H1 (cell line): ENCODE data around the gene NYAP2. TPM values are rescaled to one million over a fixed set of nuclear protein-coding genes. Genes with fewer than 3 reads are reported as not detected.

ENCODE experiments used
- CTCF ChIA-PET: fragments of 300-600 bp; sonication (Branson Sonifier 250); formaldehyde crosslinking; loops from one replicate; lab custom pipeline; 2021; ENCODE audit not compliant: partially characterized antibody; lab: Charles Lee
- POLR2A ChIA-PET: fragments of 300-600 bp; sonication (Branson Sonifier 250); formaldehyde crosslinking; loops from one replicate; lab custom pipeline; 2021; ENCODE audit warnings: inconsistent platforms; ENCODE audit not compliant: partially characterized antibody; lab: Charles Lee
- DNase-seq, 2 experiments: peaks; one replicate each; pipeline versions ENCODE4 v3.0.0 to v3.0.0-alpha.2; 2010 to 2022; ENCODE audit warnings: low spot score in 2 of 2, low read depth in 1 of 2, mixed read lengths in 1 of 2
- FAIRE-seq: peaks from 2 replicates; lab custom pipeline; 2011; peaks lifted over from hg19 to GRCh38; lab: Jason Lieb, UNC
- H2AFZ ChIP-seq: 2 replicates; pipeline ENCODE4 v1.8.1; 2012; ENCODE audit warnings: low read length, inconsistent platforms
- H2AK5ac ChIP-seq: 2 replicates; pipeline ENCODE4 v1.6.1; 2013; ENCODE audit warnings: low read depth, low read length
- H2BK120ac ChIP-seq: replicated peaks from 2 replicates; pipeline ENCODE3; 2013; ENCODE audit warnings: low read depth, low read length, inconsistent platforms
- H2BK12ac ChIP-seq: 2 replicates; pipeline ENCODE4 v1.6.1; 2013; ENCODE audit warnings: low read depth, low read length
- H2BK15ac ChIP-seq: 2 replicates; pipeline ENCODE4 v1.6.1; 2013; ENCODE audit warnings: low read length
- H2BK20ac ChIP-seq: 2 replicates; pipeline ENCODE4 v1.6.1; 2013; ENCODE audit warnings: low read length
- H2BK5ac ChIP-seq: 2 replicates; pipeline ENCODE4 v1.6.1; 2013; ENCODE audit warnings: low read depth, low read length
- H3K14ac ChIP-seq: 2 replicates; pipeline ENCODE4 v1.6.1; 2013; ENCODE audit warnings: inconsistent platforms; ENCODE audit not compliant: insufficient read length
- H3K18ac ChIP-seq: 2 replicates; pipeline ENCODE4 v1.6.1; 2013; ENCODE audit warnings: low read length; ENCODE audit errors: extremely low read depth
- H3K23ac ChIP-seq: 2 replicates; pipeline ENCODE4 v1.6.1; 2013; ENCODE audit warnings: inconsistent platforms; ENCODE audit not compliant: insufficient read length
- H3K23me2 ChIP-seq: 2 replicates; pipeline ENCODE4 v1.6.1; 2013; ENCODE audit warnings: low read depth, low read length
- H3K27ac ChIP-seq: 2 replicates; pipeline ENCODE4 v1.6.1; 2011; ENCODE audit warnings: low read depth, low read length, inconsistent platforms
- H3K27me3 ChIP-seq, 4 experiments: replicated peaks in 1 of 4; 1 replicate in 1 of 4; 2 replicates in 3 of 4; pipeline versions ENCODE4 v1.6.1 to v1.8.1; 2011 to 2013; ENCODE audit warnings: low read length in 3 of 4, mild to moderate bottlenecking in 3 of 4, inconsistent platforms in 2 of 4, mixed read lengths in 2 of 4, moderate library complexity in 1 of 4; ENCODE audit not compliant: control insufficient read depth in 3 of 4, insufficient read depth in 3 of 4; ENCODE audit errors: extremely low read depth in 1 of 4
- H3K36me3 ChIP-seq, 4 experiments: 2 replicates each; pipeline versions ENCODE4 v1.6.1 to v1.8.1; 2011 to 2013; ENCODE audit warnings: mild to moderate bottlenecking in 4 of 4, low read length in 3 of 4, moderate library complexity in 2 of 4, control low read depth in 1 of 4, inconsistent platforms in 1 of 4; ENCODE audit not compliant: insufficient read depth in 4 of 4, control insufficient read depth in 2 of 4
- H3K4ac ChIP-seq: replicated peaks from 2 replicates; pipeline ENCODE3; 2013; ENCODE audit warnings: low read length, low read depth, mixed read lengths, inconsistent platforms; ENCODE audit not compliant: insufficient read length
- H3K4me1 ChIP-seq, 4 experiments: replicated peaks in 1 of 4; 1 replicate in 1 of 4; 2 replicates in 3 of 4; pipeline versions ENCODE4 v1.6.1 to v1.8.1; 2011 to 2013; ENCODE audit warnings: low read length in 3 of 4, inconsistent platforms in 2 of 4, mixed read lengths in 1 of 4; ENCODE audit not compliant: insufficient read depth in 4 of 4, control insufficient read depth in 3 of 4
- H3K4me2 ChIP-seq, 2 experiments: 2 replicates each; pipeline versions ENCODE4 v1.6.1 to v1.8.1; 2011 to 2013; ENCODE audit warnings: low read depth in 2 of 2, low read length in 2 of 2, control low read depth in 1 of 2, inconsistent platforms in 1 of 2, mild to moderate bottlenecking in 1 of 2; ENCODE audit not compliant: insufficient read depth in 1 of 2
- H3K4me3 ChIP-seq, 4 experiments: fragments of 200-600, 300-600 bp in 1 of 4; sonication (generic), shearing (Covaris generic), sonication (Bioruptor Twin) in 1 of 4; 2 replicates each; pipeline versions ENCODE4 v1.5.1 to v1.8.1; 2011 to 2016; ENCODE audit warnings: low read length in 4 of 4, low read depth in 3 of 4, control low read depth in 2 of 4, inconsistent platforms in 2 of 4, mild to moderate bottlenecking in 2 of 4, mixed read lengths in 1 of 4, moderate library complexity in 1 of 4; ENCODE audit not compliant: insufficient read depth in 2 of 4; ENCODE audit errors: extremely low read depth in 1 of 4
- H3K56ac ChIP-seq: replicated peaks from 2 replicates; pipeline ENCODE3; 2013; ENCODE audit warnings: low read depth, mild to moderate bottlenecking, mixed read lengths, low read length, inconsistent platforms; ENCODE audit not compliant: insufficient read length
- H3K79me1 ChIP-seq: 2 replicates; pipeline ENCODE4 v1.6.1; 2013; ENCODE audit warnings: low read depth, low read length, control low read depth
- H3K79me2 ChIP-seq, 2 experiments: 2 replicates each; pipeline versions ENCODE4 v1.6.1 to v1.8.1; 2012 to 2013; ENCODE audit warnings: low read length in 2 of 2, mild to moderate bottlenecking in 2 of 2, inconsistent platforms in 1 of 2; ENCODE audit not compliant: insufficient read depth in 2 of 2, control insufficient read depth in 1 of 2
- H3K9ac ChIP-seq, 4 experiments: replicated peaks in 1 of 4; 1 replicate in 1 of 4; 2 replicates in 3 of 4; pipeline versions ENCODE4 v1.6.1 to v1.8.1; 2011 to 2013; ENCODE audit warnings: low read depth in 3 of 4, low read length in 3 of 4, control low read depth in 2 of 4, mild to moderate bottlenecking in 2 of 4, moderate library complexity in 2 of 4, inconsistent platforms in 1 of 4; ENCODE audit errors: extremely low read depth in 1 of 4
- H3K9me3 ChIP-seq, 2 experiments: 2 replicates each; pipeline versions ENCODE4 v1.6.1 to v1.8.1; 2012 to 2013; ENCODE audit warnings: mild to moderate bottlenecking in 2 of 2, moderate library complexity in 2 of 2, control low read depth in 1 of 2, inconsistent platforms in 1 of 2, low read depth in 1 of 2, low read length in 1 of 2, mixed read lengths in 1 of 2; ENCODE audit not compliant: insufficient read depth in 2 of 2
- H4K20me1 ChIP-seq, 2 experiments: replicated peaks in 1 of 2; 2 replicates each; pipeline versions ENCODE3 to v1.8.1; 2011 to 2013; ENCODE audit warnings: inconsistent platforms in 2 of 2, low read length in 2 of 2, mild to moderate bottlenecking in 1 of 2; ENCODE audit not compliant: insufficient read depth in 2 of 2, control insufficient read depth in 1 of 2
- H4K5ac ChIP-seq: 2 replicates; pipeline ENCODE4 v1.6.1; 2013; ENCODE audit warnings: low read length, low read depth, mixed read lengths, inconsistent platforms; ENCODE audit not compliant: insufficient read length
- H4K8ac ChIP-seq: 2 replicates; pipeline ENCODE4 v1.8.0; 2013; ENCODE audit warnings: mild to moderate bottlenecking, moderate library complexity, low read length, inconsistent platforms; ENCODE audit not compliant: insufficient read depth; ENCODE audit errors: extremely low read depth
- H4K91ac ChIP-seq: replicated peaks from 2 replicates; pipeline ENCODE3; 2013; ENCODE audit warnings: low read length, mixed read lengths, inconsistent platforms; ENCODE audit not compliant: insufficient read length
- CHD2 ChIP-seq: IDR thresholded peaks from 2 replicates; pipeline ENCODE4 v1.6.1; 2012; ENCODE audit warnings: low read length, improper control_type of control experiment
- E2F6 ChIP-seq: IDR thresholded peaks from 2 replicates; pipeline ENCODE4 v1.6.1; 2012; ENCODE audit warnings: inconsistent platforms
- HDAC6 ChIP-seq: IDR thresholded peaks from one replicate; pipeline ENCODE4 v1.7.1; 2012; ENCODE audit warnings: low read depth, mild to moderate bottlenecking, inconsistent platforms, low read length, moderate library complexity
- PHF8 ChIP-seq: fragments of 200-600 bp; sonication (generic); conservative IDR thresholded peaks from 2 replicates; pipeline ENCODE4 v1.7.1; 2012; ENCODE audit warnings: low read depth, mild to moderate bottlenecking, inconsistent platforms, low read length, moderate library complexity
- RBBP5 ChIP-seq: IDR thresholded peaks from 2 replicates; pipeline ENCODE4 v1.7.1; 2012; ENCODE audit warnings: low read depth, mild to moderate bottlenecking, inconsistent platforms, low read length, moderate library complexity, borderline replicate concordance
- RXRA ChIP-seq: IDR thresholded peaks from 2 replicates; pipeline ENCODE4 v1.6.1; 2011; ENCODE audit warnings: low read depth, mild to moderate bottlenecking, low read length, moderate library complexity; ENCODE audit not compliant: insufficient read depth
- WGBS, 2 experiments: shearing (Covaris generic) in 1 of 2; methylation state at CpG; one replicate each; pipeline versions ENCODE4 v1.1.6 to v1.1.7; 2013 to 2015; ENCODE audit warnings: low lambda C conversion rate in 2 of 2, mixed read lengths in 2 of 2, inconsistent platforms in 1 of 2, low coverage in 1 of 2, missing lambda C conversion rate in 1 of 2; ENCODE audit not compliant: insufficient replicate concordance in 2 of 2, insufficient coverage in 1 of 2, insufficient read length in 1 of 2; ENCODE audit errors: extremely low coverage in 1 of 2, missing lambda C conversion rate in 1 of 2; 5-methylcytosine and 5-hydroxymethylcytosine counted together
- polyA plus RNA-seq, 7 experiments: library from polyadenylated mRNA; depleted of rRNA in 3 of 7; stranded (reverse) in 5 of 7; unstranded in 2 of 7; fragments of >200 nt in 5 of 7; fragments of 200-250 nt in 2 of 7; gene quantifications; 1 replicate in 5 of 7; 2 replicates in 1 of 7; 4 replicates in 1 of 7; pipeline versions ENCODE4 v1.2.1 to v1.2.3, GENCODE V29; 2011 to 2013; ENCODE audit warnings: missing spikeins in 2 of 7, mixed read lengths in 2 of 7
- total RNA-seq: library from RNA; stranded (reverse); fragmentation: NEBNext Ultra II Directional; extraction: Animal tissue kit (Norgen Biotek cat#: 25700); gene quantifications from 2 replicates; pipeline ENCODE4 v1.2.1, GENCODE V29; 2021

The NYAP2 gene
- total and polyA plus RNA-seq, 2 of the 8 experiments (the other 6 are each of a cell fraction or from before 2014, with no cell fraction given): not detected

GRCh38 chr2:225462417-225462816 is 62.9 kb downstream of the NYAP2 start:
- Histone ChIP-seq H3K9me3 (no peaks in the 10 kb centered on the region), H3K4me2 (no peak overlapping the region), H4K91ac (no peak overlapping the region), H3K27ac (no peak overlapping the region), H3K23ac (no peak overlapping the region), H3K4me1 (peaks cover 0 to 14% (median 10%) of the 10 kb centered on the region in 4 experiments; a peak in 6 of 7 replicates), H4K5ac (no peak overlapping the region), H2BK120ac (no peak overlapping the region), H3K14ac (no peak overlapping the region), H3K56ac (no peak overlapping the region), H2BK20ac (no peak overlapping the region), H3K27me3 (no peaks in the 10 kb centered on the region; a peak in 2 of 7 replicates), H3K79me1 (no peaks in the 10 kb centered on the region), H2BK12ac (no peak overlapping the region), H2AK5ac (no peak overlapping the region), H3K79me2 (no peaks in the 10 kb centered on the region), H3K4ac (no peak overlapping the region), H2BK15ac (no peak overlapping the region), H3K23me2 (no peaks in the 10 kb centered on the region), H2BK5ac (no peak overlapping the region), H3K18ac (no peak overlapping the region), H3K36me3 (no peaks in the 10 kb centered on the region), H3K4me3 (no peak overlapping the region), H4K20me1 (no peaks in the 10 kb centered on the region), H3K9ac (no peak overlapping the region), H4K8ac (no peak overlapping the region), H2AFZ (no peak overlapping the region)
- DNase-seq (no peak), FAIRE-seq (no peak)
- no peak for TF ChIP-seq HDAC6
- no peak for TF ChIP-seq PHF8
- TF ChIP-seq RBBP5: no peak
- TF ChIP-seq CHD2: no peak
- no peak for TF ChIP-seq RXRA
- no peak for TF ChIP-seq E2F6
- CTCF ChIA-PET: no interaction called here
- POLR2A ChIA-PET: no interaction called here
- whole genome bisulfite sequencing, 2 experiments: 92% methylated on average over 2 of the region's 2 CpGs; no CpG with 5 or more reads in 1 of the 2 experiments
